Measurements from ENCODE around the gene COL25A1. TPM values are rescaled to one million over a fixed set of nuclear protein-coding genes. Genes with fewer than 3 reads are reported as not detected.

The COL25A1 gene
- polyA plus RNA-seq, 2 of the 4 experiments (the other 2 are of a cell fraction): not detected

DNA sequence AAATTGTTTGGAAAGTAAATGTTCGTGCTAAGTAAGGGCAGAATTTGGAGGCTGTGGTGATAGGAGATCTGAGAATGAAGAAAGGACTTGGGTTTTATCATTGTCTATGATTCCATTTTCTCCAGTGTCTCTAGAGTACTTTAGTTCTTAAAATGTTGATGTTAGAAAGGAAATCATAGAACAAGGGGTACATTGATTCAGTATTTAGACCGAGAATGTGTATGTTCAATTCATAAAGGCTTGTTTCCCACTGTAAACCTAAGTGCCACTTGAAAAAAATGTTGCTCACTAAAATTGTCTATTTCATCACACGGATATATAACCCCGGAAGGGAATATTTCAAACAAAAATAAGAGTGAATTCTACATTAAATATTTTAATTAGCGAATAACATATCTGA, 380.3 kb downstream of the COL25A1 start:
- Histone ChIP-seq H3K9me3 (no peaks in the 10 kb centered on the region), H3K27ac (no peak overlapping the region), H3K4me2 (no peak overlapping the region), H3K4me1 (no peaks in the 10 kb centered on the region), H3K4me3 (no peak overlapping the region)
- ChIA-PET POLR2A (no interaction called here), CTCF (no interaction called here)
- FAIRE-seq (no peak), ATAC-seq (no peak), DNase-seq (ENCODE audit: low read depth in 1 of 2, low spot score in 1 of 2) (no peak)
- WGBS (ENCODE audit: missing lambda C conversion rate): 7% methylated on average over 5 of the region's 5 CpGs
- TF ChIP-seq, protein P1, sequence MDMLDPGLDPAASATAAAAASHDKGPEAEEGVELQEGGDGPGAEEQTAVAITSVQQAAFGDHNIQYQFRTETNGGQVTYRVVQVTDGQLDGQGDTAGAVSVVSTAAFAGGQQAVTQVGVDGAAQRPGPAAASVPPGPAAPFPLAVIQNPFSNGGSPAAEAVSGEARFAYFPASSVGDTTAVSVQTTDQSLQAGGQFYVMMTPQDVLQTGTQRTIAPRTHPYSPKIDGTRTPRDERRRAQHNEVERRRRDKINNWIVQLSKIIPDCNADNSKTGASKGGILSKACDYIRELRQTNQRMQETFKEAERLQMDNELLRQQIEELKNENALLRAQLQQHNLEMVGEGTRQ (IDR thresholded peaks at IDR 0.05): no peak
- TF ChIP-seq, protein P2, sequence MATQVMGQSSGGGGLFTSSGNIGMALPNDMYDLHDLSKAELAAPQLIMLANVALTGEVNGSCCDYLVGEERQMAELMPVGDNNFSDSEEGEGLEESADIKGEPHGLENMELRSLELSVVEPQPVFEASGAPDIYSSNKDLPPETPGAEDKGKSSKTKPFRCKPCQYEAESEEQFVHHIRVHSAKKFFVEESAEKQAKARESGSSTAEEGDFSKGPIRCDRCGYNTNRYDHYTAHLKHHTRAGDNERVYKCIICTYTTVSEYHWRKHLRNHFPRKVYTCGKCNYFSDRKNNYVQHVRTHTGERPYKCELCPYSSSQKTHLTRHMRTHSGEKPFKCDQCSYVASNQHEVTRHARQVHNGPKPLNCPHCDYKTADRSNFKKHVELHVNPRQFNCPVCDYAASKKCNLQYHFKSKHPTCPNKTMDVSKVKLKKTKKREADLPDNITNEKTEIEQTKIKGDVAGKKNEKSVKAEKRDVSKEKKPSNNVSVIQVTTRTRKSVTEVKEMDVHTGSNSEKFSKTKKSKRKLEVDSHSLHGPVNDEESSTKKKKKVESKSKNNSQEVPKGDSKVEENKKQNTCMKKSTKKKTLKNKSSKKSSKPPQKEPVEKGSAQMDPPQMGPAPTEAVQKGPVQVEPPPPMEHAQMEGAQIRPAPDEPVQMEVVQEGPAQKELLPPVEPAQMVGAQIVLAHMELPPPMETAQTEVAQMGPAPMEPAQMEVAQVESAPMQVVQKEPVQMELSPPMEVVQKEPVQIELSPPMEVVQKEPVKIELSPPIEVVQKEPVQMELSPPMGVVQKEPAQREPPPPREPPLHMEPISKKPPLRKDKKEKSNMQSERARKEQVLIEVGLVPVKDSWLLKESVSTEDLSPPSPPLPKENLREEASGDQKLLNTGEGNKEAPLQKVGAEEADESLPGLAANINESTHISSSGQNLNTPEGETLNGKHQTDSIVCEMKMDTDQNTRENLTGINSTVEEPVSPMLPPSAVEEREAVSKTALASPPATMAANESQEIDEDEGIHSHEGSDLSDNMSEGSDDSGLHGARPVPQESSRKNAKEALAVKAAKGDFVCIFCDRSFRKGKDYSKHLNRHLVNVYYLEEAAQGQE (IDR thresholded peaks at IDR 0.05): no peak
- no peak for TF ChIP-seq MYC (IDR thresholded peaks at IDR 0.05; ENCODE audit: borderline replicate concordance, low read length)
- no peak for TF ChIP-seq ZFP36 (IDR thresholded peaks at IDR 0.05; ENCODE audit: borderline replicate concordance, partially characterized antibody)
- TF ChIP-seq NR3C1 (IDR thresholded peaks at IDR 0.05): no peak
- no peak for TF ChIP-seq NFE2L2 (conservative IDR thresholded peaks at IDR 0.05; ENCODE audit: low read length)
- TF ChIP-seq KDM5A (IDR thresholded peaks at IDR 0.05): no peak
- TF ChIP-seq ESRRA (IDR thresholded peaks at IDR 0.05; ENCODE audit: borderline replicate concordance, low read length): no peak

DNA sequence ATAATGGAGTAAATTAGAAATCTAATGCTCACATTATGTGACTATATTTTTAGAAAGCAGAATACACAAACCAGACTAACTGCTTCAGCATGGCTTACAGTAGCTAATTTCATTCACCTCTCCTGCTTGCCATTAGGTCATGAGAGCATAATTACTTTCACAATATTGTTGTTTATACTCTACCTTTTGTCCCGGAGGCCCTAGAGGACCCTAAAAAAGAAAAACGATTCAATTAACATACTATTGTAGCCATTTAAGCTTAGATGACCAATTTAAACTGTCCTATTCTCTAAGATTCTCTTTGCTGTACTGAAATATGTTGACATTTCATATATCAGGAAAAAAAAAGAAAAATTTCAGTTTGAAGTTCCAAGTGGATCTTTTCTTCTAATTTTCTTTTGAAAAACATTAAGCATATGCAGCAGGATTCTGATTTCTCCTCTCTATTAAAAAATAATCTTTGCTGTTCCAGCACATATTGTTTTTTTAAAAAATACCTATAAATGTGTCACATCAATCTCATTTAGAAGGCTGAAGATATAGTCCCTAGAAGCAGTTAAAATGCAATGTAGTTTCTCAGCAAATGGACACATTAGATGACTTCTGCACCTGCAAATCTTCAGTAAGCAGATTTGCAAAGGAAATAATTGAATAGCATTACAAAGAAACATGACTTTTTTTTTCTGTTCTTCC, 381.9 kb downstream of the COL25A1 start:
- ChIA-PET CTCF (no interaction called here), POLR2A (no interaction called here)
- H3K27ac ChIP-seq: no peak overlapping the region
- H3K9me3 ChIP-seq: no peaks in the 10 kb centered on the region
- no peak for FAIRE-seq
- 16% methylated on average over 2 of the region's 2 CpGs for WGBS (ENCODE audit: missing lambda C conversion rate)
- ATAC-seq: no peak
- H3K4me2 ChIP-seq: no peak overlapping the region
- TF ChIP-seq, protein P3, sequence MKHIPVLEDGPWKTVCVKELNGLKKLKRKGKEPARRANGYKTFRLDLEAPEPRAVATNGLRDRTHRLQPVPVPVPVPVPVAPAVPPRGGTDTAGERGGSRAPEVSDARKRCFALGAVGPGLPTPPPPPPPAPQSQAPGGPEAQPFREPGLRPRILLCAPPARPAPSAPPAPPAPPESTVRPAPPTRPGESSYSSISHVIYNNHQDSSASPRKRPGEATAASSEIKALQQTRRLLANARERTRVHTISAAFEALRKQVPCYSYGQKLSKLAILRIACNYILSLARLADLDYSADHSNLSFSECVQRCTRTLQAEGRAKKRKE (CRISPR knock-in tag; IDR thresholded peaks at IDR 0.05; ENCODE audit: low read depth): no peak
- TF ChIP-seq CHD2 (IDR thresholded peaks at IDR 0.05; ENCODE audit: low read length, partially characterized antibody) (no peak), POLR2A (IDR thresholded peaks at IDR 0.05; ENCODE audit: low read length) (no peak), RCOR1 (IDR thresholded peaks at IDR 0.05; ENCODE audit: low read depth, low read length) (no peak), NPAS2 (CRISPR knock-in tag; IDR thresholded peaks at IDR 0.05; ENCODE audit: borderline replicate concordance) (no peak), FOSL2 (IDR thresholded peaks at IDR 0.05) (no peak), FOSL2 (CRISPR knock-in tag; IDR thresholded peaks at IDR 0.05) (no peak), FOXS1 (CRISPR knock-in tag; IDR thresholded peaks at IDR 0.05) (no peak), POLR2AphosphoS2 (conservative IDR thresholded peaks at IDR 0.05; ENCODE audit: low read length) (no peak), ESRRA (IDR thresholded peaks at IDR 0.05; ENCODE audit: borderline replicate concordance, low read length) (no peak), JUN (IDR thresholded peaks at IDR 0.05) (no peak), TFCP2L1 (CRISPR knock-in tag; IDR thresholded peaks at IDR 0.05) (no peak), EHMT2 (IDR thresholded peaks at IDR 0.05; ENCODE audit: low read depth) (no peak), SREBF2 (IDR thresholded peaks at IDR 0.05) (no peak), ZFP36 (IDR thresholded peaks at IDR 0.05; ENCODE audit: borderline replicate concordance, partially characterized antibody) (no peak)
- DNase-seq (ENCODE audit: low read depth in 1 of 2, low spot score in 1 of 2): no peak
- no peak overlapping the region for H3K4me3 ChIP-seq
- no peaks in the 10 kb centered on the region for H3K4me1 ChIP-seq
